Omental fat pad (tissue), 4 donors: ENCODE results near the gene DUSP6. TPM values are rescaled to one million over a fixed set of nuclear protein-coding genes. Genes with fewer than 3 reads are reported as not detected.

Experiments used
- ATAC-seq: fragments of 150-250 bp; one replicate; pipeline ENCODE4 v1.9.1; 2016; ENCODE audit warnings: mild to moderate bottlenecking, moderate library complexity; ENCODE audit not compliant: low FRiP score
- DNase-seq: peaks from one replicate; pipeline ENCODE4 v3.0.0-alpha.2; 2019; ENCODE audit warnings: low spot score
- CTCF ChIP-seq, 3 donors: fragments of 450-650 bp; IDR thresholded peaks; one replicate each; pipeline ENCODE4 v1.5.1; 2016 to 2017; ENCODE audit warnings: antibody characterized with exemption in 3 of 3, mild to moderate bottlenecking in 3 of 3, moderate library complexity in 2 of 3
- total RNA-seq, 4 donors: library from RNA; depleted of rRNA; stranded (reverse); fragments of >200 nt; gene quantifications; one replicate each; pipeline ENCODE4 v1.1.0, GENCODE V29; 2016

DUSP6 gene
- total RNA-seq, 4 donors from 2014 or later, result 201 to 329 (median 213) TPM

DNA sequence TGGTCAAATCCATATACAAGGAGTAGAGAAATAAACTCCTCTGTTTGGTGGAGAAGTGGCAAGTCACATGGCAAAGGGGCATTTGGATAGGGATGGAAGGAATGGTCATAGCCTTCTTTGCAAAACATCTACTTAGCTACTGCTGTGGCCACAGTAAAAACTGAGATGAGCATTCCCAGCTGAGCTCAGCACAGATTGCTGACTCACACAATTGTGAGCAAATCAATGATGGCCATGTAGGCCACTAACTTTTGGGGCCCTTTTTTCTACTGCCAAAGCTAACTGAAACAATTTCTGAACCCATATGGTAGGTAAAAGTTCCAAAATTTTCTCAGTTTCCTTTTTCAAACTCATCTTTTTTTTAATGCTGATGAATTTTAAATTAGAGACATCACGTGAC is 31.6 kb downstream of the DUSP6 start:
- no peak for ATAC-seq
- no peak for TF ChIP-seq CTCF (IDR thresholded peaks at IDR 0.05)

DNA sequence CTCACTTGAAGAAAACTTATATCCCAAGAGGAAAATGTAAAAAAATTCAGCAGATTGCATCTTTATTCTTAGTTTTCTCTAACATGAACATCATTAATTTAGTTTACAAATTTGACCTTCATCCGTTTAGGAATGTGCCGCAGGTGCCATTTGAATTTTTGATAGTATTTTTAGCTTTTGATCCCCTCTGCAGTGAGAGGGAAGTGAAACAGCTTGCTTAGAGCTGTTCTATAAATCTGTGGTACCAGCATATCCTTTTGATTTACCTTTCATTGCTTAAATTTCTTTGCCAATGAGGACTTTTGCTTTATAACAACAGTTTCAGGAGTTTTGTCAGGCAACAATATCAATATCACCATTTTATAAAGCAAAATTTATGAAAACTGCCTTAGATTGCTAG is 32.7 kb downstream of the DUSP6 start:
- ATAC-seq (no peak), DNase-seq (no peak)
- no peak for TF ChIP-seq CTCF (IDR thresholded peaks at IDR 0.05)

More for the DNA sequence above, 31.6 kb downstream of the DUSP6 start:
- no peak for DNase-seq

DNA sequence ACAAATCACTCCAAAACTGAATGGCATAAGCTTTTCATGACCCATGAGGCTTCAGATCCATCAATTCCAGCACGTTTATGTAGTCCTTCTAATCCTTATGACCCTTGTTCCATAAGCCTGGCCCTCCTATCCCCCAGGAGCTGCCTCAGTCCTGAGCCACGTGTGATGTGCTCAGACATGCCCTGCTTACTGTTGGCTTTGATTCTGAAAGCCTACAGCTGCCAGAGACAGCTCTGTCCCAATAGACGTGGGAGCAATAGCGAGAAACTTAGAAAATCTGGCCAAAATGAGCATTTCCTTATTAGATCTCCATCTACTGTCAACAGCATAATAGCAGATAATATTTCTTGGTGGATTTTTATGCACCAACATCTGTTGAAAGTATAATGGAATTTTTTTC is 33.2 kb downstream of the DUSP6 start:
- no peak for TF ChIP-seq CTCF (IDR thresholded peaks at IDR 0.05)
- ATAC-seq (peak; percentile 54), DNase-seq (no peak)

DNA sequence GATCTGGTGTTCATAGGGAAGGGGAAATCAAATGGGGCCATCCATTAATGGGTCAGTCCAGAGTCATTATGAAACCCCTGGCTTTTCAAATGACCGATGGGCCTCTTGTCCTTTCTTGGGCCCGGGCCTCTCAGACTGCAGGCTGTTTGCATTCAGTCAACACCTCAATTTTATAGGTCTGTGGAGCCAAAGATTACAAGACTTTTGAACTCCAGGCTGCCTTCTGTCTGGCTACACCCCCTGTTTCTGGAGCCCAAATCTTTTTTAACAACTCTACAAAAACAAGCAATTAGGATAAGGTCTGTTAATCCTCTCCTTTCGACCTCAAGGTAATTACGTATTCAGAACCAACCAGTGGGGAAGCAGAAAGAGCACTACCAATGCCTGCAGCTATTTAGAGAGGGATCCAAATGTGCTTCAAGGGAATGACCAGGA is 35.6 kb downstream of the DUSP6 start:
- ATAC-seq, result no peak
- no peak for TF ChIP-seq CTCF (IDR thresholded peaks at IDR 0.05)
- DNase-seq, result no peak

DNA sequence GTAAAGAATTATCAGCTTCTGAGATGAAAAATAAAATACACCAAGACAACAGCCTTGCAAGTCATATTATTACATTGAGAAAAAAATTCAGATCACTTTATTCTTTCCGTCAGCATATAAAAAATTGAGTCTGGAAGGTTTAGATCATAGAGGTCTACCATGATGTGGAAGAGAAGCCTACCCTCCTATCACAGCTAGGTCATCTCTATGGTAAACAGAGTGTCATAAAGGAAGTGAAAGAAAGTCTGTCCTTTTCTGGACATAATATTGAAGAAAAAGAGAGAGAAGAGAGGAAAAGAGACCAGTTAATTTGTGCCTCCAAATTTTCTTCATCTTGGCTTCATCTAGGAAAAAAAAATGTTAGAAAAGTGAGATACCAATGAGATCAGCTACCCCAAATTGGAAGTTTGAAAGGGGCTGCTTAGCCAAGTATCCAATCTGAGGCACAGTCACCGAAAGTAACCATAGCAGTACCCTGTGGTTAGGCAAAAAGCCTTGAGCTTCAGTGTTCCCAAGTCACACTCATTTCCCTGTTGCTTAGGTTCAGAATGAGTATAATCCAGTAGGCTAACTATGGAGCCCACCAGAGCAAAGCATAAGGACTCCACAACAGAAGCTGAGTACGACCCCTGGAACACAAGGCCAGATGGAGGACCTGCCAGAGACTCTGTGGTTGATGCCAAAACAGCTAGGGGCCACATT is 38.1 kb downstream of the DUSP6 start:
- DNase-seq (no peak), ATAC-seq (no peak)
- TF ChIP-seq CTCF (IDR thresholded peaks at IDR 0.05), result no peak

DNA sequence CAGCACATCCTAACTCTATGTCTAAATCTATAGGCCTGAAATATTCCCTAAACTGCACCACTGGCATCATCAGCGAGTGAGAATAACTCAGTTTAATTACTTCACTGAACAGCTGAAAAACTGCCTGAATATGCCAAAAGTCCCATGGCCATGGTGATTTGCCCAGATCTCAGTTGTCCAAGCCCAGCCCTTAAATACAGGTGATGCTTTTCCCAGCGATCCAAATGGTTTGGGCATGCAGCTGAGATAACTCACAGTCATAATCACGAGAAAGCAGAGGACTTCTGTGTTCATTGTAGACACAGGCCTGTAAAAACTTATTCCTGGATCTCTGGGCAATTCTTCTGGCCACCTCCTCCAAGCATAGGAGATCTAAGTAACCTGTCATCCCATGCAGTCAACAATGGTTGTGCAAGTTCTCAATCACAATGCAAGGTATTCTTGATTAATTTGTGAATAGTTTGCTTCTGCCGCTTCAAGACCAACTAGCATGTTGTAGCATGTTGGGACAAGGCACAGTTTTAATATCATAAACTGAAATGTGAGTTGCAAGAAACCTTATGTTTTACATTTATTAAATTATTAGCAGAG is 40.5 kb downstream of the DUSP6 start:
- DNase-seq, result no peak
- no peak for ATAC-seq
- no peak for TF ChIP-seq CTCF (IDR thresholded peaks at IDR 0.05)

DNA sequence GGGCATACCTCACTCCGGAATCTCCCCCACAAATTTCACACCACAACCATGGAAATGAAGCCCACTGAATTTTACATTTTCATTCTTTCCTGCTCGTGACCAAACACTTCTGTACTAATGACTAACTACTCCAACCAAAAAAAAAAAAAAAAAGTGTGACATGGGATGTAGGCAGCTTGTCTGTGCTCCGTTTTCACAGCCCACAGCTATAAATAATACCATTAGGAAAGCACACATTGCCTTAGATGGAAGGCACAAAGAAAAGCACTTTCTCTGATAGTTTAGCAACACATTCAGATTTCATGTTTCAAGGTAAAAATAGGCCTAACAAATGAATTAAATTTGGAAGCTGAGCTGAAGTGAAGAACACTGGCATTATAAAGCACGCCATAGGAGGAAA is 42.5 kb downstream of the DUSP6 start:
- ATAC-seq, result no peak
- no peak for TF ChIP-seq CTCF (IDR thresholded peaks at IDR 0.05)
- no peak for DNase-seq
